B cell (primary cell): ENCODE data around the gene NHERF2. TPM values are rescaled to one million over a fixed set of nuclear protein-coding genes. Genes with fewer than 3 reads are reported as not detected.

Experiments used
- ATAC-seq: fragments of 200-7000 bp; cut with Tn5 transposase; one replicate; pipeline ENCODE4 v1.10.0; 2021; ENCODE audit warnings: low read depth, mild to moderate bottlenecking, moderate number of reproducible peaks, moderate library complexity
- CTCF ChIA-PET: fragments of 350-600 bp; sonication (Branson Sonifier 250); formaldehyde crosslinking; loops from one replicate; lab custom pipeline; 2021; ENCODE audit warnings: antibody characterized with exemption, inconsistent platforms; lab: Charles Lee
- POLR2A ChIA-PET: fragments of 350-600 bp; sonication (Branson Sonifier 250); formaldehyde crosslinking; loops from one replicate; lab custom pipeline; 2021; ENCODE audit warnings: antibody characterized with exemption; lab: Charles Lee
- DNase-seq: peaks from one replicate; pipeline ENCODE4 v3.0.0; 2013
- H2AFZ ChIP-seq: 2 replicates; pipeline ENCODE4 v1.6.1; 2012; ENCODE audit warnings: mild to moderate bottlenecking, low read depth, low read length; ENCODE audit not compliant: insufficient read depth, poor library complexity, severe bottlenecking
- H3K27ac ChIP-seq, 2 donors: 1 replicate in 1 of 2; 2 replicates in 1 of 2; pipeline ENCODE4 v1.5.1; 2012 to 2013; ENCODE audit warnings: low read length in 2 of 2, mild to moderate bottlenecking in 2 of 2, moderate library complexity in 1 of 2
- H3K27me3 ChIP-seq, 4 experiments: fragments of 200-600 bp in 1 of 4; sonication (generic) in 1 of 4; replicated peaks in 1 of 4; 1 replicate in 2 of 4; 2 replicates in 2 of 4; pipeline versions ENCODE4 v1.6.1 to v1.7.0; 2013 to 2016; ENCODE audit warnings: low read length in 3 of 4, mild to moderate bottlenecking in 2 of 4, mixed read lengths in 1 of 4, moderate library complexity in 1 of 4; ENCODE audit not compliant: insufficient read depth in 4 of 4, control insufficient read depth in 3 of 4; ENCODE audit errors: control extremely low read depth in 1 of 4
- H3K36me3 ChIP-seq, 2 experiments: replicated peaks in 1 of 2; 1 replicate in 1 of 2; 2 replicates in 1 of 2; pipeline versions ENCODE4 v1.6.1 to v1.7.1; 2013; ENCODE audit warnings: low read length in 1 of 2; ENCODE audit not compliant: insufficient read depth in 2 of 2, control insufficient read depth in 1 of 2; ENCODE audit errors: control extremely low read depth in 1 of 2, extremely low read depth in 1 of 2
- H3K4me1 ChIP-seq, 2 donors: fragments of 200-600 bp in 1 of 2; sonication (generic) in 1 of 2; 1 replicate in 1 of 2; 2 replicates in 1 of 2; pipeline versions ENCODE4 v1.5.1 to v1.6.1; 2013 to 2017; ENCODE audit warnings: low read length in 2 of 2; ENCODE audit not compliant: control insufficient read depth in 2 of 2, insufficient read depth in 2 of 2
- H3K4me2 ChIP-seq: replicated peaks from 2 replicates; pipeline ENCODE3; 2012; ENCODE audit warnings: mild to moderate bottlenecking, low read depth, low read length; ENCODE audit not compliant: poor library complexity, severe bottlenecking
- H3K4me3 ChIP-seq, 5 experiments: fragments of 200-600 bp in 1 of 5; sonication (generic) in 1 of 5; 1 replicate in 3 of 5; 2 replicates in 2 of 5; pipeline versions ENCODE4 v1.5.1 to v1.7.0; 2011 to 2016; ENCODE audit warnings: low read length in 4 of 5, mild to moderate bottlenecking in 4 of 5, low read depth in 2 of 5, control low read depth in 1 of 5, moderate library complexity in 1 of 5; ENCODE audit not compliant: insufficient read depth in 1 of 5; ENCODE audit errors: control extremely low read depth in 1 of 5, extremely low read depth in 1 of 5
- H3K79me2 ChIP-seq: fragments of 200-600 bp; sonication (generic); one replicate; pipeline ENCODE4 v1.6.0; 2016; ENCODE audit warnings: low read length; ENCODE audit not compliant: control insufficient read depth, insufficient read depth
- H3K9ac ChIP-seq: fragments of 200-600 bp; sonication (generic); 2 replicates; pipeline ENCODE4 v1.6.1; 2017; ENCODE audit warnings: mild to moderate bottlenecking, low read length, moderate library complexity
- H3K9me3 ChIP-seq, 3 donors: one replicate each; pipeline versions ENCODE4 v1.6.1 to v1.7.1; 2013; ENCODE audit warnings: low read length in 2 of 3; ENCODE audit not compliant: control insufficient read depth in 2 of 3, insufficient read depth in 1 of 3; ENCODE audit errors: control extremely low read depth in 1 of 3
- H4K20me1 ChIP-seq: 2 replicates; pipeline ENCODE4 v1.6.0; 2012; ENCODE audit warnings: mild to moderate bottlenecking, low read length; ENCODE audit not compliant: insufficient read depth, control insufficient read depth, poor library complexity, severe bottlenecking
- H3K27ac Mint-ChIP-seq: one replicate; pipeline ENCODE4 v1.8.0; 2021; ENCODE audit warnings: mixed read lengths
- H3K27me3 Mint-ChIP-seq: one replicate; pipeline ENCODE4 v1.8.0; 2021; ENCODE audit warnings: mixed read lengths
- H3K4me1 Mint-ChIP-seq: one replicate; pipeline ENCODE4 v1.8.0; 2021; ENCODE audit warnings: mixed read lengths
- H3K4me3 Mint-ChIP-seq: one replicate; pipeline ENCODE4 v1.8.0; 2021; ENCODE audit warnings: mixed read lengths
- H3K9me3 Mint-ChIP-seq: one replicate; pipeline ENCODE4 v1.8.0; 2022; ENCODE audit warnings: mixed read lengths; ENCODE audit not compliant: insufficient read depth
- CTCF ChIP-seq: fragments of 200-600 bp; IDR thresholded peaks from one replicate; pipeline ENCODE4 v1.8.0; 2022; ENCODE audit warnings: antibody characterized with exemption, mild to moderate bottlenecking
- EZH2 ChIP-seq: IDR thresholded peaks from 2 replicates; pipeline ENCODE4 v1.6.1; 2012; ENCODE audit warnings: borderline replicate concordance, low read depth, mild to moderate bottlenecking, moderate library complexity, low read length; ENCODE audit not compliant: insufficient read depth, poor library complexity, severe bottlenecking
- WGBS: methylation state at CpG from one replicate; pipeline ENCODE4 v1.1.5; 2013; ENCODE audit warnings: missing lambda C conversion rate; ENCODE audit not compliant: insufficient coverage; 5-methylcytosine and 5-hydroxymethylcytosine counted together
- intact Hi-C: fragments of 100-400 bp; cut with micrococcal nuclease; formaldehyde crosslinking; loops from one replicate; pipeline ENCODE4 v1.10.0; 2022
- polyA plus RNA-seq: library from polyadenylated mRNA; depleted of rRNA; stranded (reverse); fragments of >200 nt; gene quantifications from 2 replicates; pipeline ENCODE4 v1.2.3, GENCODE V29; 2012
- total RNA-seq, 2 donors: library from RNA; stranded (reverse); fragments of 120-200 nt in 1 of 2; gene quantifications; 1 replicate in 1 of 2; 2 replicates in 1 of 2; pipeline versions ENCODE4 v1.2.3 to v1.2.4, GENCODE V29; 2013 to 2022

Gene NHERF2
- total and polyA plus RNA-seq, 2 donors (not counting 1 experiment from before 2014, with no cell fraction given) = 1.8 to 2.2 TPM

DNA sequence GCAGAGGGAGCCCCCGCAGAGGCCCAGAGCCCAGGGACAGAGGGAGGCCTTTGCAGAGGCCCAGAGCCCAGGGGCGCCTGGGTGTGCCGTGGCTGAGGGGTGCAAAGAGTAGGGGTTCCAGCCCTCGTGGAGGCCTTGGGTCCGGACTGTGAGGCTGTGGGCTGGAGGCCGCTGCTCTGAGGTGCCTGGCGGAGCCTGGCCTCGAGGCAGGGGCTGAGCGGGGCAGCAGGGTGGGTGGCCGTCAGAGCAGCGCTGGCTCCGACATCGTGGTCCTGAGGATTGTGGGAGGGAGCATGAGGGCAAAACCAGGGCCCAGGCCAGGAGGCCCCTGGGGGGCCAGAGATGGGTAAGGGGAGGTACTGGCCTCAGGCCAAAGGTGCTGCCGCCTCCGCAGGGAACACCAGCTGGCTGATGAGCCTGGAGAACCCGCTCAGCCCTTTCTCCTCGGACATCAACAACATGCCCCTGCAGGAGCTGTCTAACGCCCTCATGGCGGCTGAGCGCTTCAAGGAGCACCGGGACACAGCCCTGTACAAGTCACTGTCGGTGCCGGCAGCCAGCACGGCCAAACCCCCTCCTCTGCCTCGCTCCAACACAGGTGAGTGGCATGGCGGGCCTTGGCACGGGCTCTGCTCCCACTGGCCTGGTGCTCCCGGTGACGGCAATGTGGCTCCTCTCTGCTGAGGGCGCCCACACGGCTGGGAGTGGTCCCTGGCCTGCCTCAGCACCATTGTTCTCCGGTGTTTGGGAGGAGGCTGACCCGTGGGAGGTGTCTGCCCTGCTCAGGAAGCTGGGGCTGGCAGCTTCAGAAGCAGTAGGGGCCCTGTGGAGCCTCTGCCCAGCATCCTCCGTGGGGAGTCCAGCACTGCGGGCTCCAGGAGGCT lies 54.7 kb downstream of the NHERF2 start:
- Histone ChIP-seq H3K36me3 (peaks cover 0 to 37% of the 10 kb centered on the region in 2 experiments), H2AFZ (no peak overlapping the region), H3K9ac (no peak overlapping the region), H3K9me3 (no peaks in the 10 kb centered on the region), H3K4me1 (peaks cover 0 to 3% of the 10 kb centered on the region in 2 donors), H3K27me3 (no peaks in the 10 kb centered on the region), H3K4me3 (no peak overlapping the region), H3K27ac (no peak overlapping the region), H4K20me1 (no peaks in the 10 kb centered on the region), H3K4me2 (no peak overlapping the region), H3K79me2 (no peaks in the 10 kb centered on the region)
- ATAC-seq (no peak), DNase-seq (no peak)
- Mint-ChIP-seq H3K4me3 (no peak overlapping the region), H3K4me1 (no peaks in the 10 kb centered on the region), H3K9me3 (no peaks in the 10 kb centered on the region), H3K27ac (no peak overlapping the region), H3K27me3 (no peaks in the 10 kb centered on the region)
- TF ChIP-seq CTCF (no peak), EZH2 (no peak)
- intact Hi-C loops = no loop called here
- CTCF ChIA-PET = no interaction called here
- 96% methylated on average over 35 of the region's 35 CpGs for WGBS
- POLR2A ChIA-PET = no interaction called here

GRCh38 chr16:2082171-2082982 lies 55.7 kb downstream of the NHERF2 start:
- H3K4me3 ChIP-seq = no peak overlapping the region
- H3K4me2 ChIP-seq = no peak overlapping the region
- no peak for ATAC-seq
- no peak overlapping the region for H3K9ac ChIP-seq
- ChIA-PET CTCF (no interaction called here), POLR2A (no interaction called here)
- no peak for DNase-seq
- no peak overlapping the region for H2AFZ ChIP-seq
- no peak overlapping the region for H3K27ac ChIP-seq
- no peaks in the 10 kb centered on the region for H4K20me1 ChIP-seq
- H3K4me1 Mint-ChIP-seq = peaks cover 7% of the 10 kb centered on the region
- no peak overlapping the region for H3K27ac Mint-ChIP-seq
- 96% methylated on average over 32 of the region's 32 CpGs for WGBS
- peaks cover 0 to 40% of the 10 kb centered on the region in 2 experiments for H3K36me3 ChIP-seq
- TF ChIP-seq EZH2 (no peak), CTCF (no peak)
- no peaks in the 10 kb centered on the region for H3K27me3 Mint-ChIP-seq
- H3K9me3 Mint-ChIP-seq = no peaks in the 10 kb centered on the region
- H3K4me3 Mint-ChIP-seq = no peak overlapping the region
- H3K4me1 ChIP-seq = peaks cover 0 to 12% of the 10 kb centered on the region in 2 donors
- no peaks in the 10 kb centered on the region for H3K27me3 ChIP-seq
- intact Hi-C loops = no loop called here
- no peaks in the 10 kb centered on the region for H3K79me2 ChIP-seq
- no peaks in the 10 kb centered on the region for H3K9me3 ChIP-seq
